Epithelial cell of proximal tubule (primary cell): ENCODE data around the gene ZBTB34. TPM values are rescaled to one million over a fixed set of nuclear protein-coding genes. Genes with fewer than 3 reads are reported as not detected.

ENCODE experiments used
- DNase-seq: peaks from one replicate; pipeline ENCODE4 v3.0.0-alpha.2; 2011; ENCODE audit warnings: low read depth
- H3K4me3 ChIP-seq: 2 replicates; pipeline ENCODE4 v1.5.1; 2011; ENCODE audit warnings: low read depth, mild to moderate bottlenecking, low read length
- CTCF ChIP-seq: conservative IDR thresholded peaks from 2 replicates; pipeline ENCODE4 v1.5.1; 2012; ENCODE audit warnings: low read depth, mild to moderate bottlenecking, low read length
- total RNA-seq: library from RNA; depleted of rRNA; stranded (reverse); fragments of >200 nt; gene quantifications from 2 replicates; pipeline ENCODE4 v1.2.3, GENCODE V29; 2015

The ZBTB34 gene
- total RNA-seq, 1 donor from 2014 or later, result 6.5 TPM

- peak; percentile 23 for DNase-seq
- H3K4me3 ChIP-seq, result peak within 1 kb of the TSS; percentile 46
- no peak for TF ChIP-seq CTCF
Observed at GRCh38 chr9:126914458-126915280, 54.2 kb downstream of the ZBTB34 start, which contains the start of gene RALGPS1. RALGPS1 (plus strand) TSS chr9:126914782; CDS start chr9:126962290, 47,508 bp downstream.

- no peak for TF ChIP-seq CTCF
- DNase-seq, result no peak
- peak overlapping the region; percentile 46 for H3K4me3 ChIP-seq
Observed at GRCh38 chr9:126915281-126915816, 54.9 kb downstream of the ZBTB34 start.

- peak overlapping the region; percentile 46 for H3K4me3 ChIP-seq
- no peak for DNase-seq
- TF ChIP-seq CTCF, result no peak
Observed at GRCh38 chr9:126915846-126916543, 55.6 kb downstream of the ZBTB34 start.

GRCh38 chr9:126916909-126917308 is 56.5 kb downstream of the ZBTB34 start:
- DNase-seq, result no peak
- no peak overlapping the region for H3K4me3 ChIP-seq
- TF ChIP-seq CTCF, result peak; percentile 6

GRCh38 chr9:126919193-126919592 is 58.8 kb downstream of the ZBTB34 start:
- no peak for TF ChIP-seq CTCF
- no peak for DNase-seq

GRCh38 chr9:126925876-126926275 is 65.4 kb downstream of the ZBTB34 start:
- no peak overlapping the region for H3K4me3 ChIP-seq
- no peak for TF ChIP-seq CTCF
- no peak for DNase-seq

More at GRCh38 chr9:126919193-126919592, 58.8 kb downstream of the ZBTB34 start:
- no peak overlapping the region for H3K4me3 ChIP-seq
